HepG2 (cell line): ENCODE data around the gene KCNB1. TPM values are rescaled to one million over a fixed set of nuclear protein-coding genes. Genes with fewer than 3 reads are reported as not detected.

Experiments
- ARHGAP35 ChIP-seq: sonication (generic); formaldehyde crosslinking; IDR thresholded peaks from 2 replicates; pipeline ENCODE4 v1.9.0; 2022; ENCODE audit warnings: mild to moderate bottlenecking, inconsistent platforms, moderate library complexity, missing genetic modification reagents, borderline replicate concordance
- ARNT2 ChIP-seq: sonication (generic); formaldehyde crosslinking; IDR thresholded peaks from 2 replicates; pipeline ENCODE4 v1.8.0; 2022; ENCODE audit warnings: mild to moderate bottlenecking, low read depth, missing genetic modification reagents, moderate library complexity
- DMAP1 ChIP-seq: IDR thresholded peaks from 2 replicates; pipeline ENCODE4 v1.6.1; 2016
- ETV5 ChIP-seq: IDR thresholded peaks from 2 replicates; pipeline ENCODE4 v1.6.1; 2018; ENCODE audit warnings: missing biosample characterization, missing genetic modification reagents, inconsistent platforms, borderline replicate concordance
- RNF2 ChIP-seq: fragments of 450-650 bp; conservative IDR thresholded peaks from 2 replicates; pipeline ENCODE4 v1.6.1; 2016; ENCODE audit warnings: low read depth
- SAP130 ChIP-seq: IDR thresholded peaks from 2 replicates; pipeline ENCODE4 v1.6.1; 2016; ENCODE audit warnings: low read depth
- SIN3B ChIP-seq: fragments of 150-350 bp; IDR thresholded peaks from 2 replicates; pipeline ENCODE4 v1.6.1; 2014; ENCODE audit warnings: low read length
- SUZ12 ChIP-seq: fragments of 150-350 bp; IDR thresholded peaks from 2 replicates; pipeline ENCODE4 v1.6.1; 2014; ENCODE audit warnings: low read depth, low read length
- TMF1 ChIP-seq: sonication (generic); formaldehyde crosslinking; IDR thresholded peaks from 2 replicates; pipeline ENCODE4 v1.8.1; 2022; ENCODE audit warnings: low read depth, missing genetic modification reagents
- U2AF1 ChIP-seq: fragments of 200-400 bp; formaldehyde crosslinking; optimal IDR thresholded peaks from 2 replicates; pipeline ENCODE3; 2017; ENCODE audit warnings: mild to moderate bottlenecking, low read depth, low read length
- ZBTB8A ChIP-seq: sonication (generic); formaldehyde crosslinking; IDR thresholded peaks from 2 replicates; pipeline ENCODE4 v1.4.0; 2020; ENCODE audit warnings: mild to moderate bottlenecking, low read depth, missing genetic modification reagents, borderline replicate concordance
- ZFX ChIP-seq: sonication (generic); formaldehyde crosslinking; IDR thresholded peaks from 2 replicates; pipeline ENCODE4 v1.4.0; 2020; ENCODE audit warnings: mild to moderate bottlenecking, low read depth, missing genetic modification reagents, moderate library complexity
- ZNF256 ChIP-seq: sonication (generic); formaldehyde crosslinking; conservative IDR thresholded peaks from 2 replicates; pipeline ENCODE4 v1.4.0; 2020; ENCODE audit warnings: missing genetic modification reagents
- ZNF34 ChIP-seq: sonication (generic); formaldehyde crosslinking; IDR thresholded peaks from 2 replicates; pipeline ENCODE4 v1.4.0; 2020; ENCODE audit warnings: mild to moderate bottlenecking, missing genetic modification reagents, borderline replicate concordance
- ZNF564 ChIP-seq: sonication (generic); formaldehyde crosslinking; IDR thresholded peaks from 2 replicates; pipeline ENCODE4 v1.8.1; 2023; ENCODE audit warnings: mild to moderate bottlenecking, missing genetic modification reagents
- ZNF7 ChIP-seq: IDR thresholded peaks from 2 replicates; pipeline ENCODE4 v1.6.1; 2016; ENCODE audit warnings: missing biosample characterization, missing genetic modification reagents
- ZNF75D ChIP-seq: sonication (generic); formaldehyde crosslinking; IDR thresholded peaks from 2 replicates; pipeline ENCODE4 v1.8.1; 2023; ENCODE audit warnings: missing genetic modification reagents, mild to moderate bottlenecking, borderline replicate concordance
- ZNF782 ChIP-seq: sonication (generic); formaldehyde crosslinking; IDR thresholded peaks from 2 replicates; pipeline ENCODE4 v1.4.0; 2020; ENCODE audit warnings: missing genetic modification reagents, mild to moderate bottlenecking, borderline replicate concordance
- ZNF792 ChIP-seq: IDR thresholded peaks from 2 replicates; pipeline ENCODE4 v1.6.1; 2016
- ZSCAN31 ChIP-seq: sonication (generic); formaldehyde crosslinking; IDR thresholded peaks from 2 replicates; pipeline ENCODE4 v1.5.0; 2020; ENCODE audit warnings: low read depth, mild to moderate bottlenecking, missing genetic modification reagents
- ZZZ3 ChIP-seq: sonication (generic); formaldehyde crosslinking; IDR thresholded peaks from 2 replicates; pipeline ENCODE4 v1.4.0; 2020; ENCODE audit warnings: missing genetic modification reagents, mild to moderate bottlenecking, borderline replicate concordance
- polyA plus RNA-seq, 8 experiments: library from polyadenylated mRNA; depleted of rRNA in 3 of 8; stranded (reverse) in 7 of 8; unstranded in 1 of 8; fragments of >200 nt; fragmentation: Illumina TruSeq in 4 of 8; extraction: Trizol in 4 of 8; gene quantifications; 2 replicates each; pipeline versions ENCODE4 v1.2.1 to v1.2.3, GENCODE V29; 2011 to 2016; ENCODE audit warnings: low read depth in 4 of 8, missing spikeins in 1 of 8, mixed read lengths in 1 of 8; ENCODE audit not compliant: insufficient read depth in 1 of 8
- total RNA-seq, 5 experiments: library from RNA; depleted of rRNA; stranded (reverse); fragments of >200 nt; fragmentation: Illumina TruSeq; extraction: Trizol; gene quantifications; 2 replicates each; pipeline ENCODE4 v1.2.3, GENCODE V29; 2016; ENCODE audit warnings: low read depth in 1 of 5
- TF ChIP-seq, protein P1 (sequence below), 2 experiments: sonication (generic) in 1 of 2; formaldehyde crosslinking in 1 of 2; IDR thresholded peaks; 2 replicates each; pipeline versions ENCODE4 v1.4.0 to v1.6.1; 2016 to 2020; ENCODE audit warnings: borderline replicate concordance in 1 of 2, low read depth in 1 of 2, mild to moderate bottlenecking in 1 of 2, missing genetic modification reagents in 1 of 2
- TF ChIP-seq, protein P2 (sequence below): sonication (generic); formaldehyde crosslinking; IDR thresholded peaks from 2 replicates; pipeline ENCODE4 v1.4.0; 2020; ENCODE audit warnings: missing genetic modification reagents, borderline replicate concordance
- TF ChIP-seq, protein P3 (sequence below): IDR thresholded peaks from 2 replicates; pipeline ENCODE4 v1.6.1; 2016; ENCODE audit warnings: missing biosample characterization, missing genetic modification reagents, low read depth

Gene KCNB1
- total and polyA plus RNA-seq, 2 of the 13 experiments (the other 11 are each of a cell fraction or from before 2014, with no cell fraction given): 0.02 TPM; not detected in 1

DNA sequence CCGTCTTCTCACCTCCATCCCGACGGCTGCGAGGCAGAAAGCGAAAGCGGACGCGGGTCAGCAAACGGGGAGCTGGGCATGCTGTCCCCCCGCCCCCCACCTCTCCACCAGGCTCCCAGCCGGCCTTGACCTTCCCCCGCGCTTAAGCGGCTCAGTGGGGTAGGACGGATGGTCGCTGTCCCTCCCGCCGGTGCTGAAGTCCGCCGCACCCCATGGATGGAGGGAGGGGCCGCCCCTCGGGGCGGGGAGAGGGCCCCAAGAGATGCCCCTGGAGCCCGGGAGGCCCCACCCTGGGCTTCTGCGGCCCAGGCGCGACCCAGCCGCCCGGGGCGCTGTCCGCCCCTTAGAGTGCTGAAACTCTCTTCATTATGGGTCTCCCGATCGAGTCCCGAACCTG lies at the start of gene KCNB1 (continued):
- TF ChIP-seq ARHGAP35 (CRISPR knock-in tag): peak; percentile 91
- no peak for TF ChIP-seq SUZ12
- peak; percentile 69; the same call in 1 of the 2 replicates for TF ChIP-seq ZSCAN31 (CRISPR knock-in tag)
- TF ChIP-seq ZNF564 (CRISPR knock-in tag): no peak
- TF ChIP-seq ZNF782: no peak; the same call in 1 of the 2 replicates
- peak; percentile 71 for TF ChIP-seq SAP130
- TF ChIP-seq, protein P1, sequence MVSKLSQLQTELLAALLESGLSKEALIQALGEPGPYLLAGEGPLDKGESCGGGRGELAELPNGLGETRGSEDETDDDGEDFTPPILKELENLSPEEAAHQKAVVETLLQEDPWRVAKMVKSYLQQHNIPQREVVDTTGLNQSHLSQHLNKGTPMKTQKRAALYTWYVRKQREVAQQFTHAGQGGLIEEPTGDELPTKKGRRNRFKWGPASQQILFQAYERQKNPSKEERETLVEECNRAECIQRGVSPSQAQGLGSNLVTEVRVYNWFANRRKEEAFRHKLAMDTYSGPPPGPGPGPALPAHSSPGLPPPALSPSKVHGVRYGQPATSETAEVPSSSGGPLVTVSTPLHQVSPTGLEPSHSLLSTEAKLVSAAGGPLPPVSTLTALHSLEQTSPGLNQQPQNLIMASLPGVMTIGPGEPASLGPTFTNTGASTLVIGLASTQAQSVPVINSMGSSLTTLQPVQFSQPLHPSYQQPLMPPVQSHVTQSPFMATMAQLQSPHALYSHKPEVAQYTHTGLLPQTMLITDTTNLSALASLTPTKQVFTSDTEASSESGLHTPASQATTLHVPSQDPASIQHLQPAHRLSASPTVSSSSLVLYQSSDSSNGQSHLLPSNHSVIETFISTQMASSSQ (IDR thresholded peaks at IDR 0.05; ENCODE audit: low read depth): no peak
- TF ChIP-seq, protein P1 (CRISPR knock-in tag; IDR thresholded peaks at IDR 0.05; ENCODE audit: borderline replicate concordance): no peak
- TF ChIP-seq, protein P2, sequence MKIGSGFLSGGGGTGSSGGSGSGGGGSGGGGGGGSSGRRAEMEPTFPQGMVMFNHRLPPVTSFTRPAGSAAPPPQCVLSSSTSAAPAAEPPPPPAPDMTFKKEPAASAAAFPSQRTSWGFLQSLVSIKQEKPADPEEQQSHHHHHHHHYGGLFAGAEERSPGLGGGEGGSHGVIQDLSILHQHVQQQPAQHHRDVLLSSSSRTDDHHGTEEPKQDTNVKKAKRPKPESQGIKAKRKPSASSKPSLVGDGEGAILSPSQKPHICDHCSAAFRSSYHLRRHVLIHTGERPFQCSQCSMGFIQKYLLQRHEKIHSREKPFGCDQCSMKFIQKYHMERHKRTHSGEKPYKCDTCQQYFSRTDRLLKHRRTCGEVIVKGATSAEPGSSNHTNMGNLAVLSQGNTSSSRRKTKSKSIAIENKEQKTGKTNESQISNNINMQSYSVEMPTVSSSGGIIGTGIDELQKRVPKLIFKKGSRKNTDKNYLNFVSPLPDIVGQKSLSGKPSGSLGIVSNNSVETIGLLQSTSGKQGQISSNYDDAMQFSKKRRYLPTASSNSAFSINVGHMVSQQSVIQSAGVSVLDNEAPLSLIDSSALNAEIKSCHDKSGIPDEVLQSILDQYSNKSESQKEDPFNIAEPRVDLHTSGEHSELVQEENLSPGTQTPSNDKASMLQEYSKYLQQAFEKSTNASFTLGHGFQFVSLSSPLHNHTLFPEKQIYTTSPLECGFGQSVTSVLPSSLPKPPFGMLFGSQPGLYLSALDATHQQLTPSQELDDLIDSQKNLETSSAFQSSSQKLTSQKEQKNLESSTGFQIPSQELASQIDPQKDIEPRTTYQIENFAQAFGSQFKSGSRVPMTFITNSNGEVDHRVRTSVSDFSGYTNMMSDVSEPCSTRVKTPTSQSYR (CRISPR knock-in tag): peak; percentile 87
- no peak for TF ChIP-seq ZNF34 (CRISPR knock-in tag)
- no peak for TF ChIP-seq ZBTB8A
- no peak for TF ChIP-seq ETV5 (CRISPR knock-in tag)
- TF ChIP-seq ZNF256 (CRISPR knock-in tag): peak; percentile 84
- no peak for TF ChIP-seq SIN3B
- no peak for TF ChIP-seq U2AF1
- no peak for TF ChIP-seq ZZZ3 (CRISPR knock-in tag)
- no peak for TF ChIP-seq DMAP1
- peak; percentile 35 for TF ChIP-seq ZNF7
- TF ChIP-seq ARNT2: peak; percentile 79
- TF ChIP-seq ZNF75D: peak; percentile 55; the same call in 1 of the 2 replicates
- peak; percentile 96 for TF ChIP-seq TMF1 (CRISPR knock-in tag)
- TF ChIP-seq, protein P3, sequence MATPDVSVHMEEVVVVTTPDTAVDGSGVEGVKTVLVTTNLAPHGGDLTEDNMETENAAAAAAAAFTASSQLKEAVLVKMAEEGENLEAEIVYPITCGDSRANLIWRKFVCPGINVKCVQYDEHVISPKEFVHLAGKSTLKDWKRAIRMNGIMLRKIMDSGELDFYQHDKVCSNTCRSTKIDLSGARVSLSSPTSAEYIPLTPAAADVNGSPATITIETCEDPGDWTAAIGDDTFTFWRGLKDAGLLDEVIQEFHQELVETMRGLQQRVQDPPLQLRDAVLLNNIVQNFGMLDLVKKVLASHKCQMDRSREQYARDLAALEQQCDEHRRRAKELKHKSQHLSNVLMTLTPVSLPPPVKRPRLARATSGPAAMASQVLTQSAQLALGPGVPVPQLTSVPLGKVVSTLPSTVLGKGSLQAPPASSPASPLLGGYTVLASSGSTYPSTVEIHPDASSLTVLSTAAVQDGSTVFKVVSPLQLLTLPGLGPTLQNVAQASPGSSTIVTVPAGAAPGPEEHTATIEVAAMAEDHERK (CRISPR knock-in tag): no peak
- TF ChIP-seq RNF2: no peak
- TF ChIP-seq ZNF792 (CRISPR knock-in tag): peak; percentile 85; the same call in 1 of the 2 replicates
- no peak for TF ChIP-seq ZFX (CRISPR knock-in tag)
